Dedifferentiated amniotic fluid mesenchymal stem cell (primary cell): Measurements from ENCODE around the gene LRRC25.

Experiments used
- DNase-seq: peaks from one replicate; pipeline ENCODE4 v3.0.0-alpha.2; 2016; ENCODE audit errors: extremely low spot score

Gene LRRC25

DNA sequence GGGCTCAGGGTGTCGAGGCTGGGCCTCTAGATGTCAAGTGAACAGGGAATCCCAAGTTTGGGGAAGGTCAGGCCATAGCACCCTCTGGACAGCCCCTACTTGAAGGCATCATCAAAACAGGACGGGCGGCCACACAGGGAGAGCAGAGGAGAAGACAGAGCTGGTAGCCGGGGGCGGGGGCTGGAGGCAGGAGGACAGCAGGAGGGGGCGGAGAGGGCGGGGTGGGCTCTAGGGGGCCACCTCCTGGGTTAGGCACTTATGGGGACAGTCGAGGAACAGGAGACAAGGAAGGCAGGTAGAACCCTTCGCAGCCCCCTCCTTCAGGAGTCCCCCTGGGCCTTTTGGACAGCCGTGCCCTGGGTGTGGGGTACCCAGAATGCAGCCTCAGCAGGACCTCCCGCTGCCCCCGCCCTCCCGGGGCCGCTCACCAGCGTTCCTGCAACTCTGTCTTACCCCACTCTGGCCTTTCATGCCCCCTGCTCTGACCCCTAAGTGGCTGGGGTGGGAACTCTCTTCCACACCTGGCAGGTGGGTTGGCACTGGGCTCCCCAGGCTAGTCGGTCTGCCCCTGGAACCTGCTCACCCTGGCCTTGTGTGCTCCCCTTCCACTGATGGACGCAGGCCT, 27.6 kb upstream of the LRRC25 start:
- DNase-seq = no peak

DNA sequence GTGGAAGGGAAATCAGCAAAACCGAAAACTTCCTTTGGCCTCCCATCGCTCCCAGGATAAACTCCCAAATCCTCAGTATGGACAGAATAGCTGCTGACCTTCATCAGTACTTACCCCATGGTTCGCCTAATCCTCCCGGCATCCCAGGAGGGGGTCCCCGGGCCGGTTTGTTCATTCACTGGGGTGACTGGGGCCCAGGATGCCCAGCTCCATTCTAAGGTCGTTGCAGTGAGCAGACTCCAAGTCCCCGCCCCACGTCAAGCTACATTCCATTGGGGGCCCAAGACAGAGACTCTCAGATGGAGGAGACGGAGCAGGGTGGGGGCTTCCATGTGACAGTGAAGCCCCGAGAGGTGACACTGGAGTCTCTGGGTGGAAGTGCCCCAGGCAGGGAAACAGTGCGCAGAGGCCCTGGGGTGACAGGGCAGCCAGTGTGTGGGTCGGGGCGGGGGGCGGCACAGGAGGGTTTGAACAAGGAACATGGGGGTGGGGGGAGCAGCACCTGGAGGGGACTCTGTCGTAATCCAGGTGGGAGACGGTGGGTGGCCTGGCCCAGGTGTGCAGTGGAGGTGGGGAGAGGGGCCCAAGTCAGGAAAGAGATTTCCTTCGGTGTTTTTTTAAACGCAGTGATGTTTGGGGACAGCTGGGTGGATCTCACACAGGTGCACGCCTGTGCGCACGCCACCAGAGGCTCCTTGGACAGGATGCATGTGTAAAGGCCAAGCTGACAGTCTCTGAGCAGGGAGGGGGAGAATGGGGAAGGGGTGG, 26.9 kb upstream of the LRRC25 start:
- DNase-seq = no peak

DNA sequence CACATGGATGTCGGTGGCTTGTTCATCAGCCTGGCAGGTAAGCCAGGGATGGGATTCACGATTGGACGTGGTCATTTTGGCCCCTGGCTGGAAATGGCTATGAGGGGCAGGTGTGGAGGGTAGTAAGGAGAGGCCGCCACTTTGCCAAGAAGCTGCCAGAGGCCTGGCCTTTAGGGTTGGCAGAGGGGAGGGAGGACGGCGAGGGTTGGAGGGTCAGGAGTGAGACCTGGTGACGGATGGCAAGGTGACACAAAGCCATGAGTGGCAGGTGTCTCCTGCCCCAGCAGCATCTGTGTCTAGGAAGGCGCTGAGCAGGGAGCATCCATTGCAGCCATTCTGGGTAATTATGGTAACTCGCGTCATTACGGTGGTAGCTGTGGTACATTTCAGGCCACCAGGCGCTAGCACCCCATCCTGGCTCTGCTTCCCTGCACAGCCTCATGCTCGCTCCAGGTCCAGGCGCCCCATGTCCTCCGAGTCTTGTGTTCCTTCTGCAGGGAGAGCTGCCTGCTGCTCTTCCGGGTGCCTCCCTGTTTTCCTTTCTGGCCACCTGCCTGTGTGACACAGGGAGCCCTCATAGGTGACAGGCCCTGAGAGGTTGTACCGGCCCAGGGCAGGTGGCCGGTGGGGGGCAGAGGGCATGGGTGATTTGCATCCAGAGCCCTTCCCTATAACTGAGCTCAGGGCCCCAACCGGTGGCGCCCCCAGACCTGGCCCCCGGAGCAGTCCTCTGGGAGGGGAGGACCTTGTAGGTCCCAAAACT, 26.0 kb upstream of the LRRC25 start:
- DNase-seq = no peak

DNA sequence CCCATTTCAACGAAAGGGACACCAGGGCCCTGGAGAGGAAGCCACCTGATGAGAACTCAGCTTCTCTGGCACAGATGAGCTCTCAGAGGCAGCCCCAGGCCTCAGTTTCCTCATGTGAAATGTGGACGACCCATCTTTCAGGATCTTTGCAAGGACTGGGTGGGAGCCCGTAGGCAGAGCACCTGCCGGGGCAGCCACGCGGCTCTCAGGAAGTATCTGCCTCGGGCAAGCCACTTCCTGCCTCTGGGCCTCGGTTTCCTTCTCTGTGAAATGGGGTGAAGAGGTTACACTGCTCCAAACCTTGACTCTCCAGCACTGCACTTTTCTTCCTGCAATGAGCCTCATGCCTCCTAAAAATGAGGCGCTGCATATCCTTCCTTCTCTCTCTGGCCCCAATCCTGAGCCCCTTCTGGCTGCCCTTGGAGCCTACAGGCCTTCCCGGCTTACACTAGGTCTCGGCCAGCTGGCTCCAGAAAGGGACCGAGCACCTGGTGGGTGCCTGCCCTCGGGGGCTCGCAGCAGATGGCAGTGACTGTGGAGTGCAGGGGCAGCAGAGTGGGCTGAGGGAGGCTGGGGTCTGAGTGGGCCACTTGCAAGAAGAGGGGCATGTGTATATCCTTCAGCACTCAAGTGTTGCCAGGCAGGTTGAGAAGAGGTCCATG, 25.2 kb upstream of the LRRC25 start:
- no peak for DNase-seq

DNA sequence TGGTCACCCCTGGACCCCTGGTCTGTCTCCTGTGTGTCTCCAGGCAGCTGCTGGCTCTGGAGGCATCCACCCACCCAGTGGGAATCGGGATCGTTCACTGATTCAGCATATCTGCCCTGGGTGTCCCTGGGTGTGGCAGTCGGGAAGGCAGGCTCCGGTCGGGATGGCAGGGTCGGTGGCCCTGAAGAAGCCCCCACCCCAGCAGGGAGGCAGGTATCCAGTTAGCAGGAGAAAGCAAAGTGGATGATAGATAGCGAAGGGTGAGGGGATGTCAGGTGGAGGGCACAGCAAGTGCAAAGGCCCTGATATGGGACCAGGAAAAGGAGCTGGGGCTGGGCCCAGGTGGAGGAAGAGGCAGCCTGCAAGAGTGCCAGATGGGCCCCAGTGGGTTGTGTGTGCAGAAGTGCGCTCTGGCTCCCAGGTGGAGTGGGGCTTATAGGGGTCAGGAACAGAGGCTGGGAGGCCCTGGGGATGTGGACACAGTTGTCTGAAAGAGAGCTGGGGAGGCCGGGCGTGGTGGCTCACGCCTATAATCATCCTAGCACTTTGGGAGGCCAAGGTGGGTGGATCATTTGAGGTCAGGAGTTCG, 24.0 kb upstream of the LRRC25 start:
- no peak for DNase-seq

DNA sequence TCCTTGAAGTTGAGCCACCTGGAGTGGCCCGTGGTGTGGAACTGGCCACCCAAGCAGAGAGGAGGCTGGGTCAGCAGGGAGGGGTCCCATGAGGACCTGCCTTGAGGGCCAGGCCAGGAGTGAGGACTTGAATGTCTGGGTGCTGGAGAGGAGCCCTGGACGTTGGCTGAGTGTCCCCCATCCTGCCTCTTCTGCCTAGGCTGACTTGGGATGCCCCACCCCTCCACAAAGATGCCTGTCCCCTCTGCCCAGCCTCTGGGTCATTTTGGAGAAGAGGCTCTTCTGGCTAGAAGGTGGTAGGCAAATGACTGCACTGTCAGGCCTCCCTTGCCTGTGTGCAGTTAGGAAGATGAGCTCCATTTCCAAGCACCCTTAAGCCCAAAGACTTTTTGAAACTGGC, 23.5 kb upstream of the LRRC25 start:
- no peak for DNase-seq

DNA sequence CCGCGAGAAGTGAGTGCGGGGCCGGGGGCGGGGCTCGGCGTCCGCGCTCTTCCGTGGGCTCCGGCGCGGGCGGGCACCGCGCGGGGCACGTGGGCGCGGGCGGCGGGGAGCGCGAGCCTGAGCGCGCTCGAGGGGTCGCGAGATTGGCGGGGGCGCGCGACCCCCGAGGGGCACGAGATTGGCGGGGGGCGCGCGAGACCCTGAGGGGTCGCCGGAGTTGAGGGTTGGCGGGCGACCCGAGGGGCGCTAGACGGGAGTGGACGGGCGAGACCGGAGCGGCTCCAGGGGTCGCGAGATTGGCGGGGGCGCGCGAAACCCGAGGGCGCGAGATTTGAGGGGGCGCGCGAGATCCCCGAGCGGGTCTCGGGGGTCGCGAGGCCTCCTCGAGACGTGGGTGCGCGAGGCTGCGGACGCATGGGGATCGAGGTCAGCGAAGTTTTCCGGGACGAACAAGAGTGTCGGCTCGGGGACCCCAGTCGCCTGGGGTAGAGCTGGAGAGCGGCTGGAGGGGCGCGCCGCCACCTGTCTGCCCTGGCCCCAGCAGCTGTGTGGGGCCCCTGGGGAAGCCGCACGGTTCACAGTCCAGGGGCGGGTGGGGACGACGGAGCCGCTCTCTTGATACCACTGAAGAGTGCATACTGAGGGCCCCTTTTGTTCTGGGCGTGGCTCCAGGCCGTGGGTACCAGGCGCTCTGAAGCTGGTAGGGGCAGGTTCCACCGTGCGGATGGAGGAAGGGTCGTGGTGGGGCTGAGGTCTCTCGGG, 22.5 kb upstream of the LRRC25 start:
- no peak for DNase-seq

DNA sequence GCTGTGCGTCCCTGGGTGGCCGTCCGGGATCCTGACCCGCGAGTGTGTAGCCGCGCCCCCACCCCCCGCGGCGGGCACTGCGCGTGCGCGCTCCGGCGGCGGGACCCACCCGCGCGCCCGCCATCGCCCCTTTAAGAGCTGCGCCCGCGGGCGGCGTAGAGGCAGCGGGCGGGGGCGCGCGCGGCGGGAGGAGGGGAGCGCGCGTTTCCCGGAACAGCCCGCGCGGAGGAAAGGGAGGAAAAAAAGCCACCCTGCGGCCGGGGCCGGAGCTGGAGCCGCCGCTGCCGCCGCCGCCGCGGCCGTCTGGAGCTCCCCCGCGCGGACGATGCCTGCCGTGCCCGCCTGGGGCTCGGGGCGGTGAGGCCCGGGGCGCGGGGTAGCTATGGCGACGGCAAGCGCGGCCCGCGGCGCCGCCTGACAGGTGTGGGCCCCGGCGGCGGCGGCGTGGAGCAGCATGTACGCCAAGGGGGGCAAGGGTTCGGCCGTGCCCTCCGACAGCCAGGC, 21.8 kb upstream of the LRRC25 start, which contains the start of gene SSBP4:
Gene SSBP4, plus strand, starts transcription at position 204 of the 504 bp plus-strand sequence. Its CDS starts 251 bp downstream, at position 455.
- DNase-seq = peak; percentile 58

DNA sequence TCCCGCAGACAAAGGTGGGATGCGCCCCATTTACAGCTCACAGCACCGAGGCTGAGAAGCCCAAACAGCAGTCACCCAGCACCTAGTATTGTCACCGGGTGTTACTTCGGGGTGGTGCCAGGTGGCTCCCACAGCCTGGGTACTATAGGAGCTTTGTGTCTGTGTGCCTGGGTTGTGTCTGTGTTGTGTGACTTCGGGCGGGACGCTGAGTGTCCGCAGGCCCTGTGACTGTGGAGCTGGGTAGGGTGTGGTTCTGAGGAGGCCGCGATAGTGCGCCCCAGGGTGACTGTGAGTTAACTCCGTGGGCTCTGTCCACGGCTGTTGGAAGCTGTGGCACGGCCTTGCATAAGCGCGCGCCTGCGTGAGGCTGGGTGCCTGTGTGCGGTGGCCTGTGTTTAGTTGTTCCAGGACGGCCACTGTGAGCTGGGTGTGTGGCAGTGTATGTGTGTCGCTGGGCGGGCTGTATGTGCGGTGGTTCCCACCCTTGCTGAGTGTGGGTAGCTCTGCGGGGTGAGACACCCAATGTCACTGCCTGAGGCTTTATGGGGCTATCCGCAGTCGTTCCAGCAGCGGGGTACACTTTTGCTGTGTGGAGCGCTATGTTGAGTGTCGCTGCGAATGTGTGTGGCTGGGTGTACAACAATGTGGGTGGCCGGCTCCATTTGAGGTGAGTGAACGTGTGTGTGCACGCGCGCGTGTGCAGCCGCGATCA, 21.2 kb upstream of the LRRC25 start:
- DNase-seq = no peak

DNA sequence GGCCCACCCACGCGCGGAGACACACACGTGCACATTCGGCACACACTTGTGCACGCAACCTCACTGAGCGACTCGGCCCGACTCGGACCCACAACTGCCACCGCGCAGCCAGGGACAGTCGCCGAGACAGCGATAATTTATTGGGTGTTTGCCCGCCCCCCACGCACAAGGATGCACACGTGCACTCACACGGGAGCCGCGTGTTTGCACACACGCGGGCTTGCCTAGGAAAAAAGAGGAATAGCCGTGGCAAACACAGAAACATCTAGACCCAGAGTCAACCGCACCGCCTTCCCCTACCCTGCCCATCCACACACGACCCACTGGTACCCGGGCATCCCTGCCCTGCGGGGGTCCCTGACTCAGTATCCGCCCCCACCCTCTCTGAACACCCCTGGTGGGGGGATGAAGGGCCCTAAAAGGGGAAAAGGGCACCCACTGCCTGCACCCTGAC, 20.6 kb upstream of the LRRC25 start:
- DNase-seq = no peak

DNA sequence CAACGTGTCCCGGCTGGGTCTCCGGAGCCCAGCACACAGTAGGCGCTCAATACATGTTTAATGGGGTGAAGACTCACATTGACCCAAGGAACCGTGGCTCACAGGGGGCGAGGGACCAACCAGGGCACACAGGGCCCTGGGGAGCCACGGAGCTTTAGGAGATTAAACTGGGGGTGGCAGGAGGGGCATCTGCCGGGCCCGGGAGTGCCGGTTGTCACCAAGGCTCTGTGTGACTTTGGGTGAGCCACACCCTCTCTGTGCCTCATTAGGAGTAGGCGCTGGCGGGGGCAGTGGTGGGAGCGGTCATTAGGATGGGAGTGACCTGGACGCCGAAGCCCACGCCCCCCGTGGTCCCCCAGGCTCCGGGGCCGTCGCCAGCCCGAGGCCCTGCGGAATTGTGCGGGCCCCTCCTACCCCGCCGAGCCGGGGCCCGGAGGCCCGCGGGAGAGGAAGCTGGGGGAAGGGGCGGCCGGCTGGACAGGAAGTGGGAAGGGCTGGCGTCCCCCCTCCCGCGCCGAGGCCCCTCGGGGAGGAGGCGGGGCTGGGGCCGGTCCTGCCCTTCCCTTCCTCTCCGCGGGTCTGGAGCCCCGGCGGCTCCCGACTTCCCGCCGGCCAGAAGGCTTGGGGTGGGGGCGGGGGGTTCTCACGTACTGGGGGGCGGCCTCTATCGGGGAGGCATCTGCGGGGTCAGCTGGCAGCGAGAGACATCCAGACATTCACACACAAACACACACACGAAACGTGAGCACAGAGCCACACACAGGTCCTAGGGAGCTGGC, 20.0 kb upstream of the LRRC25 start:
- peak; percentile 52 for DNase-seq

DNA sequence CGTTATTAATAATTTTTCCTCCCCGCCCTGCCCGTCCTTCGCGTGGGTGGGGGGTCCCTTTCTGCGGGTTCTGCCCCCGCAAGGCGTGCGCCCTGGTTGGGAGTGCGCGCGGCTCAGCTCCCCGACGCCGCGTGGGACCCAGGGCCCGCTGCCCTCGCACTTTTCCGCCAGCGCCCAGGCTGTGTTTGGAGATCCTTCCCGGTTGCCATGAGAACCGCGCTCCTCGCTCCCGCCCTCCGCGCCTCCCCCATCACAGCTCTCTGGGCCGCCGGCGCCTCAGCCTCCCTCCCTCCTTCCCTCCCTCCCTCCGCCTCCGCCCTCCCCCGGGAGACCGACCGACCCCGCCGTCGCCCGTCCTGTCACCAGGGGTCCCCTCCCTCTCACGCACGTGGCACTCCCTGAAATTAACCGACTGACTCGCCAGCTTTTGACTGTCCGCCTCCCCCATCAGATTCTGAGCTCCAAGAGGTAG, 19.4 kb upstream of the LRRC25 start:
- peak; percentile 90 for DNase-seq

DNA sequence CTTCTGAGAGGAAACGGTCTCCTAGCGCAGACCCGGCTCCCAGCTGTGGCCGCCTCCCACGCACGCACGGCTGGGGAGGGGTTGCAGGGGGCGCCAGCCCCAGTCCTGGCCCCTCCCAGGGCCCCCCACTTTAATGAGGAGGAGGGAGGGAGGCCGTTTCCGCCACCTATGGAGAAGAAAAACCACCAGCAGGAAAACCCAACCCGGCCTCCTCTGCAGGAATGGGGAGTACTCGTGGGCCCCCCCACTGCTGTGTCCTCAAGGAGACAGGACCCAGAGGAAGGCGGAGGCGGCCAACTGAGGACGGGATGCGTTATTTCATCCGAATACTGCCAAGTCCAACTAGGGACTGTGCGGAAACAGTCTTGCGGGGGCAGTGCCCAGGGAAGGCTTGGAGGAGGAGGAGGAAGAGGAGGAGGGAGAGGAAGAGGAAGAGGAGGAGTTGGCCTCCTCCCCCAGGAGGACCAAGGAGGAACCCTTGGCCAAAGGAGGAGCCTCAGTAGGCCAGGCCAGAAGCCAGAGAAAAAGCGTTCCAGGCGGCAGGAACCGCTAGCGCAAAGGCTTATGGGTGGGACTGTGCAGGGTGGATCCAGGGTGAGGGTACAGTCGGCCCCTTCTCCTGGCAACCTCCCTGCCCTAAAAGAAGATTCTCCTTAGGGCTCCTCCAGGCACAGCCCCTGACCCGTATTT, 17.9 kb upstream of the LRRC25 start:
- no peak for DNase-seq

DNA sequence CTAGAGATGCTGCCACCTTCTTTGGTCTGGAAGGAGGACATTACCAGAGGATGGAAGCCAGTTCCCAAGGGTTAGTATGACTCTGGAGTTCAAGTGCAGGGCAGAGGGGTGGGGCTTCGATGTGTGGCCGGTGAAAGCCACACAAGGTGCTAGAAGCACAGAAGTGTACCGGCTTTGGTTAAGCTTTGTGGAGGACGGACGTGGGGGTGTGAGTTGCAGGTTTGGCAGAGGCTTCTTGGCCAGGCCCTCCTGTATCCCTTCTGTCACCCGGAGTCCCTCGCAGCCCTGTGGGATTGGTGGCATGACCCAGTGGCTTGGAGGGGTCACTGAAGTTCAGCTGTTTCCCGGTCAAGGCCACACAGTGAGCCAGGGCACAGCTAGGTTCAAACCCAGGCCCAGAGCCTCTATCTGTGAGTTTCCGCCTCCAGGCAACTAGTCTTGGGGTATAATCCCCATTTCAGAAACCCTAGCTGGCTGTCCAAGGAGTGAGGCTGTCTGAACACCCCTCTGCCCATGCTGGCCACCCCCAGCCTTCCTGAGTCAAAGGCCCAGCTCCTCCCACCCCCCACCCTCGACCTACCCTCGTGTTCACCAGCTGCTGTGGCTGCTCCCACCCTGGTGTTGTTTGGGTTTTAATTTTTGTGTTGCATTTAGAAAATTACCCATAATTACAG, 17.2 kb upstream of the LRRC25 start:
- DNase-seq = no peak

DNA sequence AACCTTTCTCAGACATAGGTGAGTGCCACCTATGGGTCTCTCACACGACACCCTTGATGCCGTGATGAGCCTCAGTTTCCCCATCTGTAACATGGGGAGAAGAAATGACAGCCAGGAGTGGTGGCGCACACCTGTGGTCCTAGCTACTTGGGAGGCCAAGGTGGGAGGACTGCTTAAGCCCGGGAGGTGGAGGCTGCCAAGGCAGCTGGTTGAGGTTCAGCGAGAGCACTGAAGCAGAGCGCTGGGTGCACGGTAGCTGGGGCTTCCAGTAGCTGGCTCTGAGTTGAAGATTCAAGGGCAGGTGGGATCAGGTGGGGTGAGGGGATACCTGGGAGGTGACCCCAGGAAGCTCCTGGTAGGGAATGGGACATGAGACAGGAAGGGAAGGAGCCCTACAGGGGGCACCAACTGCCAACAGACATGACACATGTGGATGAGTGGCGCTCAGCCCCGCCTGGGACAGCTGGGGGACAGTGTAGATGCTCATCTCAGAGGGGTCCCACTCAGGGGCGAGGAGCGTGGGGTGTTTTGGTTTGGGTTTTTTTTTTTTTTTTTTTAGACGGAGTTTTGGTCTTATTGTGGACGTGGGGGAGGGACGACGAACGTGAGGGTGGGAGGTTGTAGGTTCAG, 15.3 kb upstream of the LRRC25 start:
- no peak for DNase-seq

DNA sequence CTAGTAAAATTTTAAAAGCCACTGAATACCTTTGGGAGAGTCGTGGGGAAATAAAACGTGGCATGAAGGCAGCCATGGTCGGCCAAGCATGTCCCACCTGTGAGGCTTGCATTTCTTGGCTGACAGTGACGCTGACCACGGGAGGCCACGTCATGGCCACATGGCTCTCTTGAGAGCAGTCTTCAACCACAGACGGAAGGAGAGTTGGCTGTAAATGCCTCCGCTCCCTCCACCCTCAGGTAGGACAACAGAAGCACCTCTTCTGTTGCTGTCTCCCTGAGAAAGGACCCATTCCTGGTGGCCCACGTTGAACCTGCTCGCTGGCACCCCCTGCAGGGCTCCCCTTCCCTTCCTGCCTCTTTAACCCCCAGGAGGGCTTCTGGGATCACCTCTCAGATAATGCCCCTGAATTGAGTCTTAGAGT, 10.6 kb upstream of the LRRC25 start:
- no peak for DNase-seq

DNA sequence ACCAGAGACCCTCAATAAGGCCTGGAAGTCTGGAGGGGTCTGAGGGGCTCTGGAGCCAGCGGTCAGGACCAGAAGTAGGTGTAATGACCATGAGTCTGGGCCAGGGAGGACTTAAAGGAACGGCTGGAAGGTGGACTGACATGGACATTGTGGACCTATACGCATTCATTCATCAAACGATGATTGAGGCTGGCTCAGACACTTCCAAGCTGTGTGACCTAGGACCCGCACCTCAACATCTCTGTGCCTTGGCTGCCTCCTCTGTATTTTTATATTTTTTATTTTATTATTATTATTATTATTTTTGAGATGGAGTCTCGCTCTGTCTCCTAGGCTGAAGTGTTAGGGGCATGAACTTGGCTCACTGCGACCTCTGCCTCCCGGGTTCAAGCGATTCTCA, 9.3 kb upstream of the LRRC25 start:
- DNase-seq = no peak
